Measurements from ENCODE around the gene GATA3.

GATA3 gene

DNA sequence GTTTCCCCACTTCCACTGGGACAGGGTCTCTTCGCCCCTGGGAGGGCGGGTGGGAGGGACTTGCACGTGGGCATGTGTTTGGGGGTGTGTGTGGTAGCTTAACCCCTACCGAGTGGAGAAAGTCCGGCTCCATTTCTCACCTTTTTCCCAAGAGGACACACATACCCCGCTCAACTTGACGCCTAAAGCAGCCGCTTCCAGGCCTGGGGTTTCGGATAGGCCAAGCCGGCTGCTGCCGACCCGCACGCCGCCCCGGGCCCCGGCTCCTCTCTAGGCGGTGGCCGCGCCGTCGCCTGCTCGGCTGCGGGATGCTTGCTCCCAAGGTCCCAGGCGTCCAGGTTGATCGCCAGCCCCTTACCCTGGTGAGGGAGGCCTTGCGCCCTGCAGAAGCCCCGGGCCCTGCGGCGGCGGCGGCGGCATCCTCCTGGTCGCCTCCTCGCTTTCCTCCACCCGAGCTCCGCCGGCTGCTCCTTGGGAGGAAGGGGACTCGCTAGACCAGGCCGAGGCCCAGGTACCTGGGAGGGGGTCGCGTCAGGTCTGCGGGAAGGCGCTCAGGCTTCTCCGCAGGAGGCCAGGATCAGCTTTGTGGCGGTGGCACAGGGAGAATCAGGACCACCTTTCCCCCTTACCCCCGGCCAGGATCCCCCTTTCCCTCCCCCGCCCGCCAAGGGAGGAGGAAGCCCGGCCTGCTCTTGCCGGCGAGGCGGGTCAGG, 3.2 kb upstream of the GATA3 start:
- DNase-seq, result no peak

DNA sequence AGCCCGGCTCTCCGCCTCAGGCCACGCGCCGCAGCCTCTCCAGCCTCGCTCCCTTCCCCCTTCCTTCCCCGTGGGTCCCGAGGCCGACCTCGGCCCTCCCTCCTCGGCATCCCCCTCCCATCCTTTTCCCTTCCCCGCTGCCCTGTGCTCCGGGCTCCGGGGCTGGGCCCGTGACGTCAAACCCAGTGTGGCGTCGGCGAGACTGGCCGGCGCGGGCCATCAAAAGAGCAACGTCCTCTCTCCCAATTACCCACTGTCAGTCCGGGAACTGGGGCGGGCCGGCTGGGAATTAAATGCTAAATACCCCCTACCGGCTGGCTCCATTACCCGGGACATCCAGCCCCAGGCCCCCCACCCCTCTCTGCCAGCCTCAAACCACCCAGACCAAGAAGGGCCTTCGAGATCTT, 2.6 kb upstream of the GATA3 start:
- DNase-seq, result no peak

DNA sequence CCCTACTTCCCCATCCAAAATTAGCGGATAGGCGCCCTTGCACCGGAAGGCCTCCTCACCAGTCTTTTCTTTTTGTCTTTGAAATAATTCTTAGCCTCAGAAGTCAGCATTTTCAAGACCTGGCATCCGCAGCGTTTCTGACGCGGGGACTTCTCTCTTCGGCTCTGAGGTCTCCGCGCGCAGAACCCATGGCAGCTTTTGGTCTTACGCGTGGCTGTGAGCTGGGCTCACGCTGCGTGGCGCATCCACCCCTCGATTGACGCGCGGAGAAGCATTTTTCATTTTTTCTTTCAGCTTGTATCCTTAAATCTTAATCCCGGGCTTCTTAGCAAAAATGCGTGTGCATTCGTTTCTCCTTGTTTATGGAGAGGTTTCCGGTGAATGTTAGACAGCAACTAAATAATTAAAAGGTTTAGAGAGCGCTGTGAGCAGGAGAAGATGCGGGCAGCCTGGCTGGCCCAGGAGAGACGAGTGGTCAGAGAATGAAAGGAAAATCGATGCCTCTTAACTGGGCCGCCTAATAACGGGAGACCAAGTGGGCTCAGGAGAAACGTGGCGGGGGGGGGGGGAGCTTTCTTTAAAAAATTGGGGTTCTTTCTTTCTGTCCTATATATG, 2.0 kb upstream of the GATA3 start:
- DNase-seq, result no peak

DNA sequence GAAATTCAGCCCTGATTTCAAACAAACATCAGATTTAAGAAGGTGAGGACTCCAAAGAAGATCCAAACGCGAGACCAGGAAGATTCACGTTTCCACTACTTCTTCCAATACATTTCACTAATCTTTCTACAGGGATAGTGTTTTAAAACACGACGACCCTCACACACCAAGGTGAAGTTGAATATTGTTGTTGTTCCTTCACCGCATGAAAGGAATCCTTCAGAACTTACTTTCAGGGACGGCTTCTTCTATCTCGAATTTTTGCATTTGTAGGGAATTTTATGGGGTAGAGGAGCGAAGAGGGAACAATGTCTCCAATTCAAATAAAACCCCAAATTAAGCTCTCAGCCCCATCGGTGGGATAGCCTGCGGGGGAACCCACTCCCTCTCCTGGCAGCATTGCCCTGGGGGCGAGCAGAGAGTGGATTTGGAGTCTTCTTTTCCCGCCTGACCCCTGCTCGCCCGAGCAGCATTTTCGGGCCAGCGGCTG, 1.5 kb upstream of the GATA3 start:
- DNase-seq, result no peak

DNA sequence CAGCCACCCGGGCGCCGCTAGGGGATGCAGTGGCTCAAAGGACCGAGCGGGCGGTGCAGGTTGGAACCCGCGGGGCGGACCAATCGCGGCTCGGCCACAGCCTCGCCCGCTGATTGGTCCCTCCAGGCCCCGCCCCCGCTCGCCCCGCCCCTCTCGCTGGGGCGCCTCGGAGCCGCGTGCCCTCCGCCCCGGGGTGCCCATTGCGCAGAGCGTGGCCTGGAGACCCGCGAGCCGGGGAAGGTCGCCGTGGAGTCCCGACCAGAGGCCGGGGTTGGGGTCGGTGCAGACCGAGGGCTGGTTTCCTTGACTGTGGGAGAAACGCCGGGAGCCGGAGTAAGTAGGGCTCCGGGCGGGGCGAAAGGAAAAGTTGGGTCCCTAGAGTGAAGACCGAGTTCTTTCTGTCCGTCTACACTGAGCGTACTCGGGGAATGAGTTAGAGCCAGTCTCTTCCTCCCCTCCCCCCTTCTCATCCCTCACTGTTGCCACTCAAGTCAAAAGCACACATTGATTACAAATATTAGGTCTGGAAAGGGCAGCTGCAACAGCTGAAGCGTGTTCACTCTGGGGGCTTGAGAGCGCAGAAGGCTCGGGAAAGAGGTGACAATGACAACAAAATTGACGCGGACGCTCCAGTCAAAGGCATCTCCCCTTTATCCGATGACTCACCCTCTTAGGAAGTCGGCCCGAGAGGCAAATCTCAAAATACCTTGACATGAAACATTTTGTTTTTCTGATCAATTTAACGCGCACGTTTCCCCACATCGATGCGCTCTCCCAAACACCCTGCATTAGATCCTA, 843 bp upstream of the GATA3 start:
- no peak for DNase-seq

DNA sequence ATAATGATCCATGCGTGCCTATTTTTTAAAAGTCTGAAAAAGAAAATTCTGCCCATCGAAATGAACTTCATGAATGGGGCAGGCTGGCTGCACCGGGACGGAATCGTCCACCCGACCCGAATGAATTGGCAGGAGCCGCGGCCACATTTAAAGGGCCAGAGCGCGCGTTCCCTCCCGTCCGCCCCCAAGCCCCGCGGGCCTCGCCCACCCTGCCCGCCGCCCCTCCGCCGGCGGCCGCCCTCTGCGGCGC, 319 bp upstream of the GATA3 start:
- DNase-seq, result no peak

DNA sequence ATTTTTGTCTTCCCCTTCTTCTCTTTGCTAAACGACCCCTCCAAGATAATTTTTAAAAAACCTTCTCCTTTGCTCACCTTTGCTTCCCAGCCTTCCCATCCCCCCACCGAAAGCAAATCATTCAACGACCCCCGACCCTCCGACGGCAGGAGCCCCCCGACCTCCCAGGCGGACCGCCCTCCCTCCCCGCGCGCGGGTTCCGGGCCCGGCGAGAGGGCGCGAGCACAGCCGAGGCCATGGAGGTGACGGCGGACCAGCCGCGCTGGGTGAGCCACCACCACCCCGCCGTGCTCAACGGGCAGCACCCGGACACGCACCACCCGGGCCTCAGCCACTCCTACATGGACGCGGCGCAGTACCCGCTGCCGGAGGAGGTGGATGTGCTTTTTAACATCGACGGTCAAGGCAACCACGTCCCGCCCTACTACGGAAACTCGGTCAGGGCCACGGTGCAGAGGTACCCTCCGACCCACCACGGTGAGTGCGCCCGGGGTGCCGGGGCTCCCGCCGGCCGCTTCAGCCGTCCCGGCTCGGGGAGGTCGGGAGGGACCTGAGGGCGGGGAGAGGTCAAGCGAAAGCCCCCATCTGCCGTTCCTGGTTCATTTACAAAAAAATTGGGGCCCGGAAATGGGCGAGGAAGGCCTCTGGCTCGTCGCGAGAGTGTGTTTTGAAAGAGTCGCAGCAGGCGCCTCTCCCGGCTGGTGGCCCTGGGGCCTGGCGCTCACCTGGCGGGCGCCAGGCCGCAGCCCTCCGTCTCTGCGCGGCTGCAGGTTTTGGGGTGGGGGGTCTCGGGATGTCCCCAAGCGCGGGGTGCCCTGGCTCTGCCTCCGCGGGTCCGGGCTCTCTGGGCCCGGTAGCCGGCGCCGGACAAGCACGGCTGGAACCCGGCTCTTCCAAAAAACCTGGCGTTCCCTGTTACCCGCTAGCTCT, 1.2 kb downstream of the GATA3 start:
- no peak for DNase-seq

DNA sequence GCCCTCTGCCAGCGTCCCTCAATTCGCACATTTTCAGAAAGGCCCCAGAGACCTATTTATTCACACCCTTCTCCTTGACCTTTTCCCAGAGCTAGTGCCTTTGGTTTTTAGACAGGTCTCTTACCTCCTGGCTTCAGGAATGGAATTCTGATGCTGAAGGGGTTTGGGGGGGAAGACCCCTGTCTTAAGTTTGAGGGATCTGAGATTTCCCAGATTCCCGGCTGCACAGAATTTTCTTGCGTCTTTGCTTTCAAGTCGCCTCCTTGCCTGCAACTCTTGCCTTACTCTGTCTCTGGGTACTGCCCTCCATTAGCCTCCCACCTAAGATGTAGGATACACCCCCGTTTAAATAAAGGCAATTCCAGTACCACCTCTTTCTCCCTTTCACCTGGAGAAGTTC, 1.9 kb downstream of the GATA3 start:
- DNase-seq, result no peak

DNA sequence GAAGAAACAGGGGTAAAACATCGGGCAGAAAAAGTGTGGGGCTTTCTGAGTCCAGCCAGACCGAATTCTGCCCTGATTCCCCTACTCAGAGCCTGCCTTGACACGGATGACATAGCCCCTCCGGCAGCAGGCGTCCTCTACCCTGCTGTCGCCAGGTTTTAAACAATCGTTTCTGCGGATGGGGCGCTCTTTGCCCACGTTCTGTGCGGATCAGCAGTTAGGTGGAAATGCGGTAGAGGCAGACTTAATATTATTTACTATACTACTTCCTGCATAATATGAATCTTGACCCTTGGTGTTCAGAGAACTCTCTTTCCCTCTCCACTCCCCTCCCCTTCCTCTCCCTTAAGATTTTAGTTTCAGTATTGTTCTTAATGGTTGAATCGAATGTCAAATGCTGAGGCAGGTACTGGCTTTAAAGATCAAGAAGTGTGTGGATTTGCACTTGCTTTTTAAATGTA, 2.4 kb downstream of the GATA3 start:
- no peak for DNase-seq

DNA sequence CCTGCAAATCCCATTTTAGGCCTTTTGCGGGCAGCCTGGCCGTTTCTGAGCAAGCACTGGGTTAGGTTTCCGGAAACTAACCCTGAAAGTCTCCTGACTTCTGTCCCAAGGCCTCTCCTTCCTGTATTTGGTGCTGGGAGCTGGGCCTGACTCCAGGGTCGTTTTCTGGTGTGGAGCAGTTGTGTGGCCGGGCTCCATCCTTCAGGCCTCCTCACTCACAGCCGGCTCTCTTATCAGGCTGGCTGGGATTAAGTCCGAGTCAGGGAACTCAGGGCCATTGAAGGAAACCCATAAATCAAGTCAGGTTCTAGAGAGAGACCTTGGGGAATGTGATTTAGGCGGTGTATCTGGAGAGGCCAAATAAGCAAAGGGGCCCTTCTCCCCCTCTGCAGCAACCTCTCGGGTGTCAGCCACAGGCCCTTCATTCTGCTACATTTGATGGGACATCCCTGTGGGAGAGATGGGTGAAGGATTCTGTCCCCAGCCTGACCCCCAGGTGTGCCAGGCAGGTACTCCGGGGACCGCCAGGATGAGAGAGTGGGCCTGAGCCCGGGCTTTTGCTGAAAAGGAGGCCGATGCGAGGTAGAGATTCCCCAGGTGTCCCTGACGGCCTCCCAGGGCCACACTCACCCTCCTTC, 3.3 kb downstream of the GATA3 start:
- no peak for DNase-seq

DNA sequence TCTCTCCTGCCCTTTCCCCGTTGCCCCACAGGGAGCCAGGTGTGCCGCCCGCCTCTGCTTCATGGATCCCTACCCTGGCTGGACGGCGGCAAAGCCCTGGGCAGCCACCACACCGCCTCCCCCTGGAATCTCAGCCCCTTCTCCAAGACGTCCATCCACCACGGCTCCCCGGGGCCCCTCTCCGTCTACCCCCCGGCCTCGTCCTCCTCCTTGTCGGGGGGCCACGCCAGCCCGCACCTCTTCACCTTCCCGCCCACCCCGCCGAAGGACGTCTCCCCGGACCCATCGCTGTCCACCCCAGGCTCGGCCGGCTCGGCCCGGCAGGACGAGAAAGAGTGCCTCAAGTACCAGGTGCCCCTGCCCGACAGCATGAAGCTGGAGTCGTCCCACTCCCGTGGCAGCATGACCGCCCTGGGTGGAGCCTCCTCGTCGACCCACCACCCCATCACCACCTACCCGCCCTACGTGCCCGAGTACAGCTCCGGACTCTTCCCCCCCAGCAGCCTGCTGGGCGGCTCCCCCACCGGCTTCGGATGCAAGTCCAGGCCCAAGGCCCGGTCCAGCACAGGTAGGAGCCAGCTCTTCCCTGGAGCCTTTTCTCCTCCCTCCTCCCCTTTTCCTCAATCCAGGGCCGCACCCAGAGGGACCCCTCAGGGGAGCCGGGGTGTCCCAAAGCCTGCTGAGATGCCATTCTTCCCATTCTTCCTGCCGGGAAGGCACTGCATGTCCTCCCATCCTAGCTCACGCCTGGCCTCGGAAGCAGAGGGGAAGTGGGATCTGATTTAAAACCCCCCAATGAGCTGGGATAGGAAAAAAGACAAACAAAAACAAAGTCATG, 4.0 kb downstream of the GATA3 start:
- no peak for DNase-seq

DNA sequence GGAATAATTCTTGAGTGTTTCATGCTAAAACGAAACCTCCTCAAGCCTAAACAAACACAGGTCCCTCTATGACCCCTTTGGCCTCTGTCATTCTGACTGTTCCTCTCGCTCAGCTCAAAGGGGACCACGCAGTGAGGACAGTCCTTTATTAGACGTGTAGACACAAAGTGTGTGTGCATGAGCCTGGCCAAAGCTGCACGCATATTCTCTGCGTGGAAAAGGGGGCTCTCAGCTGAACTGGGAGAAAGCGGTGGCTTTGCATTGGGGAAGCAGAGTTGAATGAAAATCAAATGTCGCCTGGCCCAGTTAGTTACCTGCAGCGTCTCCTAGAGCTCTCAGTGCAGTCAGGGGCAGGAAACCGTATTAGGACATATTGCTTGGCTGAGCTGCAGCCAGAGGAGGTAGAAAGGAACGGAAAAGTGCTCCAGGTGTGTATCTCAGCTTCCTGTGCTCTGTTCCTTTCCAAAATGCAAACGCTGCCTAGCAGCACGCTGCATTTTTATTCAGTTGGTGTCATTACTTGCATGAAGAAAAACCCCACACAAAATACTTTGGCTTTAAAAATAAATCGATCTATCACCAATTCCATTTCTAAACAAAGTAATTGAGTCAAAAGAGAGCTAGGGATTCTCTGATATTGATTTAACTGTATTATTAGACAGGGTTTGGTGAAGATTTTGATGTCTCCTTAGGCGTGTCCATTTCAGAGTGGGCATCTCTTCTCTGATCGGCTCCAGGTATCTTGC, 4.9 kb downstream of the GATA3 start:
- no peak for DNase-seq

DNA sequence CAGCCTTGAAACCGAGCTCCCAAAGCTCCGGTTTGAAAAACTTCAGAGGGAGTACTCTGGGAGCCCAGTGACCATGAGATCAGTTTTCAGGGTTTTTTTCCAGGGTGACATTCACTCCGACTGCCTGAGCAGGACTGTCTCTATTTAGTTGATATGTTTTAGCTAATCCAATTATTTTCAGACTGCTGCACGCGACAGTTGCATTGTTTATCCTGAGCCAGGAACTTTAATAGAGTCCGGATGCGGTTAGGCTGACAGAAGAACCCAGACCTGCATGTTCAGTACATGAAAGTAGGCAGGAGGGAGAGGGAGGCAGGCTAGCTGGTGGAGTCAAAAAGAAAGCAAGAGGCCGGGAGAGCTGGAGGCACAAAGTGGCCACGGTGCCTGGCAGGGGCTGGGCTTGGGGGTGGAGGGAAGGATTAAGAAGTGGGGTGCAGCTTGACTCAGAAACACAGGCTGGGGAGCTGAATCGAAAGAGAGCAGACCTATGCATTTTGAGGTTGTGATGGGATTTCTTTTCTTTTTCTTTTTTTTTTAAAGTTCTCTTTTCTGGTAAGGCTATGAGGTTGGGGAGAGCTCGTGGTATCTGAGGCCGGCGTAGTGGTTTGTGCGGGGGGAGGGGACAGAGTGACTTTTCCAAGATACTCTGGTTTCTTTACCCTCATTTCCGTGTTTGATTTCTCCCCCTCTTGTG, 5.7 kb downstream of the GATA3 start:
- no peak for DNase-seq

DNA sequence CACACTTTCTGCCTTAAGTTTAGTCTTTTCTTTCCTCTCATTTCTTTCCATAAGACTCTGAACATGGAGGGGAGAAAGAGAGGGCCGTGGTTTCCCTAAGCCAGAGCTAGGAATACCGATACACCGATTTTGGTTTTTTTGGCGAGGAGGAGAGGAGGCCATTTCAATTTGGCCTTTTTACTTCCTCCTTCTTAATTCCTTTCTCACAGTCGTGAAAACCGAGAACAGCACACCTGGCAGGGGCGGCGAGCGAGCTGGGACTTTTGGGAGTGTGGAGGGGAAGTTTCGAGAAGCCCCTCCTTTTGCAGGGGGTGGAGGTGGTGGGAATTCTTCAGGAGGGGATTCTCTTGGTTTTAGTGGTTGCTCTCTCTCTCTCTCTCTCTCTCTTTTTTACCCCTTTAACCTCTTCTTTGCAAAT, 6.2 kb downstream of the GATA3 start:
- DNase-seq, result no peak

DNA sequence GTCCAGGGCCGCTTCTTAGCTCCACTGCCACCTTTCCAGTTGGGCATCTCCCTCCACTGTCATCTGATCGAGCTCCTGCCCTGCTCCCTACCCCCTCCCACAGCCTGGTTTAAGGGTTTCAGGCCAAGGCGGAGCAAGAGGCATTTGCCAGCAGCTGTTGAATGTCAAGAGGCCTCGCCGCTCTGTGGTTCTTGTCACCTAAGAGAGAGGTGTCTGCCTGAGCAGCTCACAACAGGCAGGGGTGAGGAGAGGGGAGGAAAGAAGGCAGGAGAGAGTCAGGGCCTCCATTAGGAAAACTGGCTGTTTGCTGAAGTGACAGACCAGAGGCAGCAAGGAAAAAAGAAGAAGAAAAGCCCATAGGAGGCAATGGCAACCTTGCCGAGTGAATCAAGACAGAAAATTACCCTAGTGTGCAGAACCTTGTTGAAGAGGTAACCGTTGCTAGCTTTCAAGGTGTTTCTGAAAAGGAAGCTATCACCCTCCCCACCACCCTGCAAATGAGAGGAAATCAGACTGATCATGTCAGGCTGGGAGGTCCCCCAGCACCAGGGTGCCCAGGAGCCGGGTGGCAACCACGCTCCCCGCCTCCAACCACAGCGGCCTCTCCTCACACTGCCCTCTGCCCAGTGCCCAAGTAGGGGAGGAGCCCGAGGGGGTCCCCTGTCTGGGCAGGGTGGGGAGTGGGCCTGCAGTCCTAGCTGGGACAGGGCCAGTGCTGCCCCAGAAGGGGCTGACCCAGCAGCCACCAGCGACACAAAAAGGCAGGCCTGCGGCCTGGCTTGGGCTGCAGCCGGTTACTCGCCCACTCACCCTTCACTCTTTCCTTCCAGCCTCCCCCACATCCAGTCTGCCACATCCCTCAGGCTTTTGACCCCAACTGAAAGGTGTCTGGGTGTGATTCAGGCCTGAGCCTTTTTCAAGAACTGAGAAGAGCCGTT, 7.1 kb downstream of the GATA3 start:
- no peak for DNase-seq

DNA sequence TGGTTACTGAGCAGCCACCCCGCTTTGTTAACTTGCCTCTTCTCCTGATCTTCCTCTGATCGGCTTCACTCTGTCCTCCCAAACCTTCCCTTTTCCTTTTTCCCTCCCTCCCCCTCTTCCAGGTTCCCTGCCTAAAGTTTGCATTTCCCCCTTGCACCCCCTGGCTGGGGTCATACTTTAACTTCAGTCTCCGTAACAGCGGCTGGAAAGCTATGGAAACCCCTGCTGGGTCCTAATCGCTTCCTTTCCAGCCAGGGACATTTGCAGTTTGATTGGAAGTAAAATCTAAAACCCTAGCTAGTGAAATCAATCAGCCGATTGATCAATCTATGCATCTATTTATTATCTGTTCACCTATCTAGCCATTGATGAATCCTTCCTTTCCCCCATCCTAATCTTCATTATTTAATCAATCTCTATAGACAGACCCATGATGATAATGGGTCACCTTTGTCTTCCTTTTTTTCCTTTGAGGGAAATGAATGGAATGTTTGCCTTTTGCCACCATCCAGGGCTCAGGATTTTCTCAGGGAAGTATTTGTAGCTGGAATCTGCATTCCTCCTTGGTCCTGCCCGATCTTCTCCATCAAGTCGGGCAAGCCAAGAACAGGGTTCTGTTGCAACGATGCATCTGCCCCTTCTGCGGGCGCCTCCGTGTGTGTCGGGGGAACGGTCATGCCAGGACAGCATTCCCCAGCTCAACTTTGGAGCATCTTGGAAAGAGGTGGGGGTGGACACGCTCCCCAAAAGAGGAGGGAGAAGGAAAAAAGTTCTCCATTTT, 8.8 kb downstream of the GATA3 start:
- no peak for DNase-seq

DNA sequence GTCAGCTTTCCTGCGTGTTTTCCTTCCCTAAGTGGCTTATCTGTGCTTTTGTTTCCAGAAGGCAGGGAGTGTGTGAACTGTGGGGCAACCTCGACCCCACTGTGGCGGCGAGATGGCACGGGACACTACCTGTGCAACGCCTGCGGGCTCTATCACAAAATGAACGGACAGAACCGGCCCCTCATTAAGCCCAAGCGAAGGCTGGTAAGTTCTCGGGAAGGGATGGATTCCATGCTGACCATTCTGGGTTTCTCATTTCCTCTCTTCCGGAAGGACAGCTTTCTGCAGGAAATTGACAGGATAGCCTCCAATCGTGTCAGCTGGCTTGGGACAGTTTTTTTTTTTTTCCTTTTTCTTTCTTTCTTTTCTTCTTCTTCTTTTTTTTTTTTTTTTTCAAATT, 9.4 kb downstream of the GATA3 start:
- no peak for DNase-seq

DNA sequence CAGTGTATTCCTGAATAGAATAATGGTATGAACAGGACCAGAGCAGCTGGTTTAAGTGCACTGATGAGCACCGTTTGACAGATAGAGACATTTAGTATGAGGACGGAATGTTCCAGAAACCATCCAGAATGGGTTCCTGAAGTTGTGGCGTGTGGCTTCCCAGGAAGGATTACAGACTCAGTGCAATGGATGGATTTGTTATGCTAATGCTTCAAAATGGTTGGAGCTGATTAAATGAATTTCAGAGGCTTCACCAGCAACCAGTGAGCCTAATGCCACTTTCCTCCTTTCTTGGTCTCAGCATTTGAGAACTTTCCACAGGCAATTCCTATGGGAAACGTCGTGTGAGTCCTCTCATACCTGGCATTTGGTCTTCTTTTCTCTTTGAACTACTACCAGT, 9.9 kb downstream of the GATA3 start:
- no peak for DNase-seq
